Measurements from ENCODE around the gene SH3TC2. TPM values are rescaled to one million over a fixed set of nuclear protein-coding genes. Genes with fewer than 3 reads are reported as not detected.

The SH3TC2 gene
- total and polyA plus RNA-seq, 2 of the 4 experiments (the other 2 are of a cell fraction), result 3.4 to 7.9 TPM

DNA sequence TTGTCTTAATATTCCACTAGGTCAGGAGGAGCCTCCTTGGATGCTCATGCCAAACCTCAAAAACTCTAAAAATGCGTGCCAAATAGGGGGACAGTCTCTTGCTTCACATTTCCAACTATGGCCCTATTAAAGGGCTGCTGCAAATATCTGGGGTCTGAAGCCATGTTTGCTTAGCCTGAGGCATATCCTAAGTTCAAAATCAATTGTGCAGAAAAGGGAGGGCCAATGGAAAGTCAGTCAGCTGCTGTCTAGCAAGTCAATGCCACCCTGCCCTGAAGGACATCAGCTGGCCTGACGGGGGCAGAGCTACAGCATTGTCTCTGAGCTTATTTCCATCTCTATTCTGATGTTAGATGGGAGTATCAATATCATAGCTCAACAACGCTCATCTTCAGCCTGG lies 93.6 kb downstream of the SH3TC2 start:
- Histone ChIP-seq H3K4me1 (ENCODE audit: control insufficient read depth, insufficient read depth, low read length) (peaks cover 23% of the 10 kb centered on the region), H2BK20ac (ENCODE audit: low read depth, low read length) (peak overlapping the region; percentile 64; the same call in 1 of the 2 replicates), H3K18ac (ENCODE audit: low read depth, low read length) (0 out of 2 replicates have a peak overlapping the region, but pooled peaks have one; percentile 17), H2BK15ac (ENCODE audit: low read depth, low read length) (peak overlapping the region; percentile 72; the same call in 2 of the 3 replicates), H4K91ac (ENCODE audit: insufficient read depth, low read depth, low read length) (peak overlapping the region; percentile 76), H4K8ac (ENCODE audit: low read depth in 2 of 2, low read length in 2 of 2) (peak overlapping the region; percentile 46 to 53; a peak in 2 of 4 replicates), H2AK5ac (ENCODE audit: low read depth, low read length) (peak overlapping the region; percentile 72), H3K27ac (ENCODE audit: insufficient read depth, low read length) (no peak overlapping the region), H3K9ac (ENCODE audit: low read depth, low read length) (no peak overlapping the region), H3K9me1 (ENCODE audit: insufficient read depth, low read length) (peaks cover 23% of the 10 kb centered on the region), H3K36me3 (ENCODE audit: control insufficient read depth, insufficient read depth, low read length) (no peaks in the 10 kb centered on the region), H3K56ac (ENCODE audit: extremely low read depth, insufficient read depth, low read length) (0 out of 2 replicates have a peak overlapping the region, but pooled peaks have one; percentile 6), H3K4me3 (ENCODE audit: insufficient read depth, low read depth, low read length) (no peak overlapping the region), H3K23ac (ENCODE audit: low read depth, low read length) (no peak overlapping the region), H2BK120ac (ENCODE audit: low read depth, low read length) (peak overlapping the region; percentile 69), H2AK9ac (replicated peaks; ENCODE audit: low read depth, low read length, poor library complexity) (peak overlapping the region; percentile 76), H3K4me2 (ENCODE audit: low read depth, low read length) (no peak overlapping the region), H2BK5ac (ENCODE audit: low read depth, low read length, poor library complexity, severe bottlenecking) (peak overlapping the region; percentile 12), H3K27me3 (ENCODE audit: control insufficient read depth, insufficient read depth, low read length) (no peaks in the 10 kb centered on the region), H3K79me1 (ENCODE audit: low read depth in 1 of 2, low read length in 2 of 2) (no peaks in the 10 kb centered on the region), H4K20me1 (ENCODE audit: insufficient read depth, low read length) (no peaks in the 10 kb centered on the region), H3K14ac (replicated peaks; ENCODE audit: low read depth, low read length) (peak overlapping the region; percentile 53), H2AFZ (replicated peaks; ENCODE audit: low read length, poor library complexity) (peak overlapping the region; percentile 24), H3K4ac (ENCODE audit: low read depth, low read length) (peak overlapping the region; percentile 75), H4K5ac (ENCODE audit: low read depth, low read length) (0 out of 2 replicates have a peak overlapping the region, but pooled peaks have one; percentile 5), H3K9me3 (ENCODE audit: control insufficient read depth, insufficient read depth, low read length) (no peaks in the 10 kb centered on the region)
- ChIA-PET CTCF (interaction anchor here (0.9 to 1.0 kb wide), 2 partner anchors 12 to 39 kb away, joined by 3 to 4 read pairs; no protein-coding TSS in a partner anchor), POLR2A (ENCODE audit: unreplicated experiment) (no interaction called here)
- in situ Hi-C loops (cut with MboI; ENCODE audit: low sequenced_read_pairs) (no loop called here), dilution Hi-C loops (cut with HindIII; ENCODE audit: low sequenced_read_pairs, unreplicated experiment) (no loop called here), intact Hi-C loops (cut with micrococcal nuclease) (no loop called here)
- ATAC-seq (ENCODE audit: low read depth), result no peak
- TF ChIP-seq BHLHE40 (IDR thresholded peaks at IDR 0.05; ENCODE audit: low read depth, low read length) (no peak), NFE2L2 (IDR thresholded peaks at IDR 0.05; ENCODE audit: low read depth, low read length) (no peak), MAFK (IDR thresholded peaks at IDR 0.05; ENCODE audit: low read depth, low read length) (no peak), POLR2A (IDR thresholded peaks at IDR 0.05; ENCODE audit: low read depth, low read length) (no peak), RCOR1 (IDR thresholded peaks at IDR 0.05; ENCODE audit: insufficient replicate concordance, low read length) (no peak), CHD1 (IDR thresholded peaks at IDR 0.05; ENCODE audit: low read depth, low read length) (no peak), MXI1 (IDR thresholded peaks at IDR 0.05; ENCODE audit: borderline replicate concordance, low read depth, low read length) (no peak), RAD21 (IDR thresholded peaks at IDR 0.05; ENCODE audit: low read length) (no peak)
- TF ChIP-seq, protein P1, sequence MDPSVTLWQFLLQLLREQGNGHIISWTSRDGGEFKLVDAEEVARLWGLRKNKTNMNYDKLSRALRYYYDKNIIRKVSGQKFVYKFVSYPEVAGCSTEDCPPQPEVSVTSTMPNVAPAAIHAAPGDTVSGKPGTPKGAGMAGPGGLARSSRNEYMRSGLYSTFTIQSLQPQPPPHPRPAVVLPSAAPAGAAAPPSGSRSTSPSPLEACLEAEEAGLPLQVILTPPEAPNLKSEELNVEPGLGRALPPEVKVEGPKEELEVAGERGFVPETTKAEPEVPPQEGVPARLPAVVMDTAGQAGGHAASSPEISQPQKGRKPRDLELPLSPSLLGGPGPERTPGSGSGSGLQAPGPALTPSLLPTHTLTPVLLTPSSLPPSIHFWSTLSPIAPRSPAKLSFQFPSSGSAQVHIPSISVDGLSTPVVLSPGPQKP (IDR thresholded peaks at IDR 0.05; ENCODE audit: borderline replicate concordance, low read depth, low read length), result no peak
- no peak for DNase-seq
- BruUV-seq (replicated peaks), result no TSS peak
- no CpG with 5 or more reads among the region's 3 CpGs for WGBS, 2 experiments (ENCODE audit: extremely low coverage in 2 of 2, insufficient read length in 1 of 2)

All from IMR-90 (cell line).